Mesothelial cell of epicardium (in vitro differentiated cells): ENCODE measurements around the gene USP6. TPM values are rescaled to one million over a fixed set of nuclear protein-coding genes. Genes with fewer than 3 reads are reported as not detected.

Experiments
- total RNA-seq: library from RNA; stranded (reverse); gene quantifications from 3 replicates; pipeline ENCODE4 v1.2.1, GENCODE V29; 2021

Gene USP6
- total RNA-seq, 1 donor from 2014 or later: 0.42 TPM

Other genes starting within 250 kb of the USP6 start
- 8.6 to 9.3 TPM (median 9.2 TPM) in 3 replicates for gene C17orf107, start 216.5 kb upstream of the USP6 start, total RNA-seq
- 1.5 to 1.9 TPM (median 1.7 TPM) in 3 replicates for gene CHRNE, start 212.9 kb upstream of the USP6 start, total RNA-seq
- gene GP1BA, start 183.8 kb upstream of the USP6 start, total RNA-seq: not detected in 3 replicates
- 52.5 to 54.2 TPM (median 53.9 TPM) in 3 replicates for gene SLC25A11, start 176.0 kb upstream of the USP6 start, total RNA-seq
- 72.3 to 74.6 TPM (median 73.1 TPM) in 3 replicates for gene RNF167, start 175.8 kb upstream of the USP6 start, total RNA-seq
- 357 to 377 TPM (median 370 TPM) in 3 replicates for gene PFN1, start 167.5 kb upstream of the USP6 start, total RNA-seq
- 21.2 to 25.3 TPM (median 22.4 TPM) in 3 replicates for gene ENO3, start 164.9 kb upstream of the USP6 start, total RNA-seq
- gene SPAG7, start 148.2 kb upstream of the USP6 start, total RNA-seq: 72.8 to 86.9 TPM (median 72.9 TPM) in 3 replicates
- gene CAMTA2, start 128.4 kb upstream of the USP6 start, total RNA-seq: 27.0 to 31.6 TPM (median 31.2 TPM) in 3 replicates
- gene INCA1, start 118.5 kb upstream of the USP6 start, total RNA-seq: 1.7 to 3.1 TPM (median 2.7 TPM) in 3 replicates
- gene KIF1C, start 118.1 kb upstream of the USP6 start, total RNA-seq: 78.5 to 82.9 TPM (median 81.7 TPM) in 3 replicates
- gene SLC52A1, start 80.6 kb upstream of the USP6 start, total RNA-seq: 0.20 to 0.54 TPM (median 0.38 TPM) in 3 replicates
- gene ZFP3, start 37.6 kb upstream of the USP6 start, total RNA-seq: 0.96 to 1.0 TPM (median 1.00 TPM) in 3 replicates
- 27.1 to 29.9 TPM (median 27.2 TPM) in 3 replicates for gene ZNF232, start 4.2 kb upstream of the USP6 start, total RNA-seq
- 18.3 to 21.0 TPM (median 18.9 TPM) in 3 replicates for gene ZNF594, start 75.8 kb downstream of the USP6 start, total RNA-seq
- gene SCIMP, start 118.8 kb downstream of the USP6 start, total RNA-seq: not detected in 3 replicates
- 46.1 to 50.9 TPM (median 46.6 TPM) in 3 replicates for gene RABEP1, start 166.3 kb downstream of the USP6 start, total RNA-seq